ENCODE measurements around the gene CCDC93. TPM values are rescaled to one million over a fixed set of nuclear protein-coding genes. Genes with fewer than 3 reads are reported as not detected.

CCDC93 gene
- total and polyA plus RNA-seq, 10 of the 15 experiments (the other 5 are each of a cell fraction or from before 2014, with no cell fraction given) = 3.6 to 27.2 (median 13.5) TPM

GRCh38 chr2:117936871-117937428 is 76.9 kb downstream of the CCDC93 start:
- ChIA-PET SMC1A (ENCODE audit: uncharacterized antibody, unreplicated experiment) (no interaction called here), POLR2A (no interaction called here), RAD21 (ENCODE audit: unreplicated experiment) (no interaction called here), CTCF (no interaction called here)
- H3K79me2 ChIP-seq (ENCODE audit: control insufficient read depth, insufficient read depth, low read length) = no peaks in the 10 kb centered on the region
- peaks cover 19 to 27% of the 10 kb centered on the region in 2 experiments for H3K36me3 ChIP-seq (ENCODE audit: control insufficient read depth in 2 of 2, insufficient read depth in 2 of 2, low read length in 1 of 2)
- no TSS peak for BruUV-seq (replicated peaks)
- WGBS (ENCODE audit: insufficient coverage, insufficient replicate concordance, low lambda C conversion rate, missing lambda C conversion rate) = 100% methylated on average over 5 of the region's 5 CpGs
- no peak overlapping the region for H2AFZ ChIP-seq (ENCODE audit: control insufficient read depth, low read depth, low read length)
- H3K4me3 ChIP-seq = no peak overlapping the region
- in situ Hi-C loops (cut with MboI) = no loop called here
- no peak overlapping the region for H3K9ac ChIP-seq (ENCODE audit: control insufficient read depth, insufficient read depth, low read length)
- H4K20me1 ChIP-seq (ENCODE audit: control insufficient read depth, insufficient read depth) = no peaks in the 10 kb centered on the region
- H3K9me3 ChIP-seq (replicated peaks; ENCODE audit: control insufficient read depth, insufficient read depth, low read length) = no peaks in the 10 kb centered on the region
- intact Hi-C loops (cut with micrococcal nuclease; ENCODE audit: unreplicated experiment) = loop anchor here (5.0 kb wide), 1 partner anchor 125 kb away; the partner anchor contains the start of gene DDX18
- no peaks in the 10 kb centered on the region for H3K27me3 ChIP-seq (replicated peaks in 1 of 2; ENCODE audit: control insufficient read depth in 2 of 2, insufficient read depth in 2 of 2, low read length in 1 of 2)
- DNase-seq (ENCODE audit: low read depth, low spot score) = no peak
- no peak for ATAC-seq
- H3K4me1 ChIP-seq (ENCODE audit: control insufficient read depth, insufficient read depth, low read length) = no peaks in the 10 kb centered on the region
- FAIRE-seq = no peak
- H3K4me2 ChIP-seq (ENCODE audit: control insufficient read depth, insufficient read depth) = no peak overlapping the region
- TF ChIP-seq WRNIP1 (IDR thresholded peaks at IDR 0.05; ENCODE audit: borderline replicate concordance, low read depth, low read length) = no peak
- no peak for TF ChIP-seq SUZ12 (IDR thresholded peaks at IDR 0.05; ENCODE audit: unreplicated experiment)
- TF ChIP-seq BRCA1 (IDR thresholded peaks at IDR 0.05; ENCODE audit: low read depth, low read length) = no peak
- TF ChIP-seq SIN3A (IDR thresholded peaks at IDR 0.05; ENCODE audit: low read depth, low read length) = no peak
- no peak overlapping the region for H3K27ac ChIP-seq (ENCODE audit: control insufficient read depth, insufficient read depth)

- Histone ChIP-seq H3K9ac (ENCODE audit: control insufficient read depth, insufficient read depth, low read length) (no peak overlapping the region), H3K36me3 (ENCODE audit: control insufficient read depth in 2 of 2, insufficient read depth in 2 of 2, low read length in 1 of 2) (peaks cover 19 to 27% of the 10 kb centered on the region in 2 experiments), H3K79me2 (ENCODE audit: control insufficient read depth, insufficient read depth, low read length) (no peaks in the 10 kb centered on the region), H3K4me3 (no peak overlapping the region), H2AFZ (ENCODE audit: control insufficient read depth, low read depth, low read length) (no peak overlapping the region), H3K4me1 (ENCODE audit: control insufficient read depth, insufficient read depth, low read length) (no peaks in the 10 kb centered on the region), H3K27ac (ENCODE audit: control insufficient read depth, insufficient read depth) (no peak overlapping the region), H3K27me3 (replicated peaks in 1 of 2; ENCODE audit: control insufficient read depth in 2 of 2, insufficient read depth in 2 of 2, low read length in 1 of 2) (no peaks in the 10 kb centered on the region), H3K4me2 (ENCODE audit: control insufficient read depth, insufficient read depth) (no peak overlapping the region), H3K9me3 (replicated peaks; ENCODE audit: control insufficient read depth, insufficient read depth, low read length) (no peaks in the 10 kb centered on the region), H4K20me1 (ENCODE audit: control insufficient read depth, insufficient read depth) (no peaks in the 10 kb centered on the region)
- no peak for ATAC-seq
- DNase-seq (ENCODE audit: low read depth, low spot score) = no peak
- CTCF ChIA-PET = interaction anchor here (1.8 kb wide), 1 partner anchor 24 kb away, joined by 4 read pairs; no protein-coding TSS in a partner anchor
- FAIRE-seq = no peak
- no TSS peak for BruUV-seq (replicated peaks)
- SMC1A ChIA-PET (ENCODE audit: uncharacterized antibody, unreplicated experiment) = no interaction called here
- POLR2A ChIA-PET = no interaction called here
- 0% methylated on average over 1 of the region's 1 CpG for WGBS (ENCODE audit: insufficient coverage, insufficient replicate concordance, low lambda C conversion rate, missing lambda C conversion rate)
- RAD21 ChIA-PET (ENCODE audit: unreplicated experiment) = no interaction called here
- in situ Hi-C loops (cut with MboI) (no loop called here), intact Hi-C loops (cut with micrococcal nuclease; ENCODE audit: unreplicated experiment) (loop anchor here (5.0 kb wide), 1 partner anchor 124 kb away; the partner anchor contains the start of gene DDX18)
- TF ChIP-seq POU2F2 (IDR thresholded peaks at IDR 0.05; ENCODE audit: borderline replicate concordance, low read depth, low read length) (no peak), TCF3 (IDR thresholded peaks at IDR 0.05; ENCODE audit: borderline replicate concordance, insufficient read depth, low read depth, low read length) (no peak), NFIC (IDR thresholded peaks at IDR 0.05; ENCODE audit: low read depth, low read length) (no peak), GATAD2B (conservative IDR thresholded peaks at IDR 0.05; ENCODE audit: low read depth) (no peak), CTCF (IDR thresholded peaks at IDR 0.05 in 2 of 3, conservative IDR thresholded peaks at IDR 0.05 in 1 of 3; ENCODE audit: control insufficient read depth in 2 of 3, extremely low read depth in 1 of 3, insufficient read depth in 1 of 3, low read depth in 3 of 3, low read length in 3 of 3) (no peak), POLR2AphosphoS5 (IDR thresholded peaks at IDR 0.05; ENCODE audit: low read length) (no peak), SREBF1 (IDR thresholded peaks at IDR 0.05; ENCODE audit: low read length) (no peak), ELK1 (IDR thresholded peaks at IDR 0.05; ENCODE audit: low read depth, low read length) (no peak), MTA2 (IDR thresholded peaks at IDR 0.05; ENCODE audit: low read depth) (no peak)
- TF ChIP-seq, protein P1, sequence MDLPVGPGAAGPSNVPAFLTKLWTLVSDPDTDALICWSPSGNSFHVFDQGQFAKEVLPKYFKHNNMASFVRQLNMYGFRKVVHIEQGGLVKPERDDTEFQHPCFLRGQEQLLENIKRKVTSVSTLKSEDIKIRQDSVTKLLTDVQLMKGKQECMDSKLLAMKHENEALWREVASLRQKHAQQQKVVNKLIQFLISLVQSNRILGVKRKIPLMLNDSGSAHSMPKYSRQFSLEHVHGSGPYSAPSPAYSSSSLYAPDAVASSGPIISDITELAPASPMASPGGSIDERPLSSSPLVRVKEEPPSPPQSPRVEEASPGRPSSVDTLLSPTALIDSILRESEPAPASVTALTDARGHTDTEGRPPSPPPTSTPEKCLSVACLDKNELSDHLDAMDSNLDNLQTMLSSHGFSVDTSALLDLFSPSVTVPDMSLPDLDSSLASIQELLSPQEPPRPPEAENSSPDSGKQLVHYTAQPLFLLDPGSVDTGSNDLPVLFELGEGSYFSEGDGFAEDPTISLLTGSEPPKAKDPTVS (IDR thresholded peaks at IDR 0.05; ENCODE audit: low read depth, low read length) = no peak
Observed at GRCh38 chr2:117935954-117936353, 77.9 kb downstream of the CCDC93 start.

All from GM12878 (cell line).